Neural crest cell (in vitro differentiated cells): ENCODE results near the gene ARMC6. TPM values are rescaled to one million over a fixed set of nuclear protein-coding genes. Genes with fewer than 3 reads are reported as not detected.

Experiments
- DNase-seq: peaks from one replicate; pipeline ENCODE4 v3.0.0; 2021; ENCODE audit warnings: low read depth, mixed read lengths, low spot score
- H3K27ac Mint-ChIP-seq: one replicate; pipeline ENCODE4 v1.8.0; 2021; ENCODE audit warnings: mild to moderate bottlenecking, mixed read lengths; ENCODE audit not compliant: unreplicated experiment
- H3K27me3 Mint-ChIP-seq: 2 replicates; pipeline ENCODE4 v1.8.0; 2021; ENCODE audit warnings: low read depth, mild to moderate bottlenecking, mixed read lengths
- H3K36me3 Mint-ChIP-seq: 2 replicates; pipeline ENCODE4 v1.8.0; 2021; ENCODE audit warnings: low read depth, mild to moderate bottlenecking, mixed read lengths
- H3K4me1 Mint-ChIP-seq: 2 replicates; pipeline ENCODE4 v1.8.0; 2021; ENCODE audit warnings: mixed read lengths
- H3K4me3 Mint-ChIP-seq: one replicate; pipeline ENCODE4 v1.8.0; 2021; ENCODE audit warnings: mild to moderate bottlenecking, mixed read lengths
- H3K9me3 Mint-ChIP-seq: 2 replicates; pipeline ENCODE4 v1.8.0; 2021; ENCODE audit warnings: mixed read lengths
- CTCF ChIP-seq: fragments of 200-600 bp; sonication (generic); conservative IDR thresholded peaks from 2 replicates; pipeline ENCODE4 v1.5.0; 2021; ENCODE audit warnings: antibody characterized with exemption, mild to moderate bottlenecking
- total RNA-seq: library from RNA; stranded (reverse); gene quantifications from 2 replicates; pipeline ENCODE4 v1.2.1, GENCODE V29; 2021

The ARMC6 gene
- total RNA-seq, 1 donor from 2014 or later: 52.5 TPM

- Mint-ChIP-seq H3K27ac (peak overlapping the region; percentile 62), H3K9me3 (no peaks in the 10 kb centered on the region), H3K4me1 (peaks cover 27% of the 10 kb centered on the region), H3K27me3 (peaks cover 22% of the 10 kb centered on the region), H3K36me3 (no peaks in the 10 kb centered on the region), H3K4me3 (peak overlapping the region; percentile 66)
- no peak for TF ChIP-seq CTCF
- no peak for DNase-seq
Measured at GRCh38 chr19:19067276-19068072, 34.1 kb downstream of the ARMC6 start.

GRCh38 chr19:19068659-19069654 is 35.6 kb downstream of the ARMC6 start:
- TF ChIP-seq CTCF: no peak
- H3K4me3 Mint-ChIP-seq: peak overlapping the region; percentile 28
- peaks cover 19% of the 10 kb centered on the region for H3K27me3 Mint-ChIP-seq
- H3K4me1 Mint-ChIP-seq: peaks cover 14% of the 10 kb centered on the region
- DNase-seq: no peak
- H3K27ac Mint-ChIP-seq: no peak overlapping the region
- no peaks in the 10 kb centered on the region for H3K9me3 Mint-ChIP-seq
- no peaks in the 10 kb centered on the region for H3K36me3 Mint-ChIP-seq

GRCh38 chr19:19071897-19072296 is 38.5 kb downstream of the ARMC6 start:
- DNase-seq: no peak

GRCh38 chr19:19074196-19074882 is 40.9 kb downstream of the ARMC6 start:
- no peak for DNase-seq
- H3K9me3 Mint-ChIP-seq: no peaks in the 10 kb centered on the region
- H3K4me3 Mint-ChIP-seq: no peak overlapping the region
- no peaks in the 10 kb centered on the region for H3K27me3 Mint-ChIP-seq
- H3K4me1 Mint-ChIP-seq: no peaks in the 10 kb centered on the region
- no peaks in the 10 kb centered on the region for H3K36me3 Mint-ChIP-seq
- H3K27ac Mint-ChIP-seq: no peak overlapping the region
- TF ChIP-seq CTCF: no peak

More at GRCh38 chr19:19071897-19072296, 38.5 kb downstream of the ARMC6 start:
- Mint-ChIP-seq H3K36me3 (no peaks in the 10 kb centered on the region), H3K27ac (no peak overlapping the region), H3K9me3 (no peaks in the 10 kb centered on the region), H3K4me3 (no peak overlapping the region), H3K27me3 (peaks cover 3% of the 10 kb centered on the region), H3K4me1 (no peaks in the 10 kb centered on the region)
- TF ChIP-seq CTCF: no peak

- no peak overlapping the region for H3K4me3 Mint-ChIP-seq
- no peak for DNase-seq
- no peak for TF ChIP-seq CTCF
- no peaks in the 10 kb centered on the region for H3K9me3 Mint-ChIP-seq
- H3K27me3 Mint-ChIP-seq: no peaks in the 10 kb centered on the region
- no peaks in the 10 kb centered on the region for H3K36me3 Mint-ChIP-seq
- no peaks in the 10 kb centered on the region for H3K4me1 Mint-ChIP-seq
- no peak overlapping the region for H3K27ac Mint-ChIP-seq
Measured at GRCh38 chr19:19075126-19075525, 41.7 kb downstream of the ARMC6 start.
